AG08395 (cell line): ENCODE results near the gene FGFR3.

Experiments
- DNase-seq: peaks from one replicate; pipeline ENCODE4 v3.0.0; 2012; ENCODE audit warnings: mixed read lengths, low spot score

Gene FGFR3

DNA sequence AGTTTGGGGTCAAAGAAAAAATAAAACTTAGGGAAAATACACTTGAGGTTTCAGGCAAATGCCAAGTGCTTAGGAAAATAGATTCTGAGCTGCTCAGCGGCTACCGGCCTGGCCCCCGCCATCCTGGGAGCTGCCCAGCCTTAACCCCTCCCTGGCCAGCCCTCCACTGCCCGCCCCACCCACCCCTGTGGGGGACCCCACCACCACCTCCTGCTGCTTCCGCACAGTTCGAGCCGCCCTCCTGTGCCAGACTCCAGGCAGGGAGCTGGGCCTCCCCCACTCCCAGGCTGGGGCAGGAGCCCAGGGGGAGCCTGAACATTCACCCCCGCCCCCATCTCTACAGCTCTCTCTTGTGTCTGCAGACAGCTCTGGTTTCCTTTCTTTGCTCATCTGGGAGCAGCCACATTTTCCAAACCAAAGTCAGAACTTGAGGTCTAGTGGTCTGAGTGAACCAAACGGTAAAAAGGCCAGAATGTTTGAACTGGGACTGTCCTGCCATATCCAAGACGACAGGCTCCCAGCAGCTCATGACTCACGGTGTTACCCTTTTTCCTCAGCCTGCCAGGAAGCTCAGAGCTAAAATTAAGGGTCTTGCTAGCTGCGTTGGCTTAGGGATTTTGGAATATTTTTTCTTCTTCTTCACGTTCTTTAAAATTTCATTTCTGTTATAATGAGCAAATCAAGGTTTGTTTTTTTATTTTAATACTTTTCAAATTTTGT, 4.7 kb upstream of the FGFR3 start:
- no peak for DNase-seq

DNA sequence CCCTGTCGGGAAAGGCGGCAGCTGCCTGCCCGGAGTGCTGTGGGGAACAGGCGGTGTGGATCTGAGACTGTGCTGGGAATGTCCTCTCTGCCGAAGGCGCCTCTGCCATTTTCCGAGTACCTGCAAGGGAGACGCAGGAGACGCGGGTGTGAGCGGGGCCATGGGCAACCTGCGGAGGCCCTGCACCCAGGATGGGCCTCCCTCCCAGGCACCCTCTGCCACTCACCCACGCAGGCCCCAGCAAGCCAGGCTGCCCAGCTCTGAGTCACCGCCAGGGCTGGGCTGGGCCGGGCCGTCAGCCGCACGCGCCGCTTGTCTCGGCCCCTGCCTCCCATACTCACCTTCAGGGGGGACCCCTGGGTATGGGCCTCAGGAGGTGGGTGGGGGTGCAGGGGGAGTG, 3.5 kb upstream of the FGFR3 start:
- DNase-seq, result no peak

DNA sequence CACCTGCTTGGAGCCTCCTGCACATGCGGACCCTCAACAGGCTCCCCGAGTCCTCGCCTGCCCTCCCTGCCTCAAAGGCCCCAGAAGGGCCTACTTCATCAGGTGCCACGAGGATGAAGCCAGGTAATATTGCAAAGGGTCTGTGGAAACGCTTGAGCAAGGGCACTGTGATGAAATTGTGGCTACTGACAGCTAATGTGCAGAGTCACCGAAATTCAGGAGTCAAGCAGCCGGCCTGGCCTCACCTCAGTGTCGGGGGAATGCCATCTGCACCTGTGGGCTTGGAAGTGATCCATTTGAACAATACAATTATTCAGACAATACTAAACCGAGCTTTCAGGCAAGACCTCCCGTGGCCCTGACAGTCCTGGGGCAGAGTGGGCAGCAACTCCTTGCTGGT, 3.1 kb upstream of the FGFR3 start:
- no peak for DNase-seq

DNA sequence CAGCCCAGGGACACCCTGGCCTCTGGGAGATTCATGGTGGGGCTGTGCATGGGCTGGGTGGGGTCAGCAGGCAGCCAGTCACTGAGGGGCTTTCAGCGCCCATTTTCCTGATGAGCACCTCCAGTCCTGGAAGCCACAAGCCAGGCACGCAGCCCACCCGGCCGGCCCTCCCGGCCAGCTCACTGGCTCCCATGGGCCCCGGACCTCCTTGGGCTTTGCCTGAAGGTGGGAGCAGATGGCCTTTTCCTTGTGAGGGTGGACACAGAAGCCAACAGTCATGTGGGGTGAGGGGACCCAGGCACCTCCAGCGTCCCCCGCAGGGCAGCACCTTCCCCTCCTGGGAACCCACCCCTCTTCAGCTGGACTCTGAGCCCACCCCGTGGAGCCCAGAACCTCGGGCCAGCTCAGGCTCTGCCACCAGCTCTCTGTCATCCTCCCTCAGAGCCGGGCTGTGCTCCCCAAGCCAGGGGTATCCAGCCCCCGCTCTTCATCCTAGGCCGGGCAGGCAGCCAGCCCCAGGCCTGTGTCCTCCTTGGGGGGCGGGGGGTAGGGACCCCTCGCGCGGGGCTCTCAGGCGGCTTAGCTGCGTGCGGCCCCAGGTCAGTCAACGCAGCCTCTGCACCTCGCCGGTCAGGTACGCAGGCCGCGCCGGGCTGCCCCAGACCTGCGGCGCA, 798 bp upstream of the FGFR3 start:
- no peak for DNase-seq

DNA sequence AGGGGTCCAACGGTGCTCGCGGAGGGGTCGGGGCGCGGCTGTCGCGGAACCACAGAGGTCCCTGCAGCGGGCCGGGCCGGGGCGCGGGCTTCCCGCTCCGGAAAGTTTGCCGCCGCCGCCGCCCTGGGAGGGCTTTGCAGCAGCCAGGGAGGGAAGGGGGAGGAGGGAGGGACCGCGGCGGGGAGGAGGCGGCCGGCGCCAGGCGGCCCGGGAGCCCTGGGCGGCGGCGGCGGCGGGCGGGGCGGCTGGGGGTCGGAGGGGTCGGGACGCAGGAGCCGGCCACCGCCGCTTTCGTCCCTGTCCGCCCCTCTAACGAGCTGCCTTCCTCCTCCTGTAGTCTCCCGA, 375 bp downstream of the FGFR3 start:
- peak; percentile 52 for DNase-seq

DNA sequence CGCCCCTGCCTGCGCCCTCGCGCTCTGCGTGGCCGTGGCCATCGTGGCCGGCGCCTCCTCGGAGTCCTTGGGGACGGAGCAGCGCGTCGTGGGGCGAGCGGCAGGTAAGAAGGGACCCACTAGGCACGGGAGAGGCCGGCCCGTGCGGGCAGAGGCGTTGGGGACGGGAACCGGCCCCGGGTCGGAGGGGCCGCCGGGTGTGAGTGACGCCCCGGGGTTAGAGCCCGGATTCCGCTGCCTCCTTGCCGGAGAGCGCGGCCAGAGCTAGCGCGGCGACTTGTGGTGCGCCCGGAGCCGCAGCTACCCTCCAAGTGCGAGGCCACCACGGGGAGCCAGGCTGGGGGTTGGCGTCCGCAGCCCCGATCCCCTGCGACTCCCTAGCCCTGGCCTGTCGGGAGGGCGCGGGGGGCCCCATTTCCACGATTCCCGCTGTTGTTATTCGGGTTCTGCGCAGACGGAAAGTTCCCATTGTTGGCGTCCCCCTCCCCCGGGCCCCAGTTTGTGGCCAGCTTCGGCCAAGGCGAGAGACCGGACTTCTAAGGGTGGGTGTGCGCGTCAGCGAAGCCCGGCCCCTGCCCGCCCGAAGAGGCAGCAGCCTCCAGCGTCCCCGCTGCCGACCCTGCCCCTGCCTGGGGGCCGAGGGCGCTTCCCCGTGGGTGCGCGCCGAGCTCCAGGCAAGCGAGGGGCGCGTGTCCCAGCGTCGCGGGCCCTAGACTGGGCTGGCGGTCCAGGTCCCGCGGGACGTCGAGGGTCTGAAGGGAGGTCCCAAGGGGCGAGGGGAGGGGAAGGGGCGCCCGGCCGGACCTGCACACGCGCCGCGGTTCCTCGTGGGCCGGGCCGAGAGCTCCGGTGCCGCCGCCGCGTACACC, 1.1 kb downstream of the FGFR3 start:
- no peak for DNase-seq

DNA sequence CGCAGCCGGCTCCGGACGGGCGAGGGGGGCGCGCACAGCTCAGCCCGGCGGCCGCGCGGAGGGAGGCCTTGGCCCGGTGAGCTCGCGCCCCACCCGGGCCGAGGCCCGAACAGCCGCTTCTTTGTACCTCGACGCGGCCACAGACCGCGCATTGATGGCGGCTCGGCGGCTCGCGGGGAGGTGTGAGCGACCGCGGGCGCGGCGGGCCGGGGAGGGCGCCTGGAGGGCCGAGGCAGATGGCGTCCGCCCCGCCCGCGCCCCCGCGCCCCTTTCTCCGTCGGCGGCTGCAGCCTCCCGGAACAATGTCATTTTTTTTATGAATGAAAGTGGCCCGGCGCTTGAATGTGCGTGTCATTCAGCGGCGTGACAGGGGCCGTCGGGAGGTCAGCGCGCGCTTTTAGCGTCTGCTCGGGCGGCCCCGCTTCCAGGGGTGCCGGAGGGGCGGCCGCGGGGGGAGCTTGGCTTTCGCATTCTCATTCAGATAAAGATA, 1.8 kb downstream of the FGFR3 start:
- DNase-seq, result no peak

DNA sequence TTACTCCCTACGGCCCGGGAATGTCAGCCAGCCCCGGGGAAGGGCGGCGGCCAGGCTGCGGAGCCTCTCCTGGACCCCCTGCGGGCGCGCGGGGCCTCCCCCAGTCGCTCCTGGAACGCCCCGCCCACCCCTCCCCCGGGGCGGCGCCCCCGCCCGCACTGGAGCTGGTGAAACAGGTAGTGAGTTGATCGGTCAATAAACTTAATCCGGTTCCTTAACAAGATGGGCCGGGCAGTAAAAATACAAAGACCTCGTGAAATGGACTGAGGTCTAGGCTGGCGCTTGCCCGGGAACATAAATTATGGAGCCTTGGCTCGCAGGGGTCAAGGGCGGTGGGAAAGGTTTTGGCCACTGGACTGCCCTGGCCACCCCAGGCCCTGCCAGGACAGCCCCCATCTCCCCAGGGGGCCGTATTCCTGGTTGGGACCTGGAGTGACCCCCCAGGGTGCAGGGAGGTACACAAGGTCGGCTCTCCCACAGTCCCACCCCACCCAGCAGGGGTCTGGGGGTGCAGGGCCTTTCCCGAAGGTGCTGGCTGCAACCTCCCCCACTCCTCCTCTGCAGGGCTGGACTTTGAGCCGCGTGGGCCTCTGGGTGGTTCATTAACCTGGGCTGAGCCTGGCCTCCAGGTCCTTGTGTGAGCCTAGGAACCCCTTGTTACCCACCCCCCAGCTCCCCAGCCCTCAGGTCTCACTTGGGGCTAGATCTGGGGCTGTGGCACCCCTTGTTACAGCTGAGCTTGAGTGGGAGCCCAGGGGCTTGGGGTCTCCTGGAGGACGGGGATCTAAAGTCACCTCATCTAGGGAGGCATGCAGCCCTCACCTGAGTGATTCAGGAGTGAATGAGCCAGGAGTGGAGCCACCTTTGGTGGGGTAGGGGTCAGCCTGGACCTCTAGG, 2.5 kb downstream of the FGFR3 start:
- no peak for DNase-seq

DNA sequence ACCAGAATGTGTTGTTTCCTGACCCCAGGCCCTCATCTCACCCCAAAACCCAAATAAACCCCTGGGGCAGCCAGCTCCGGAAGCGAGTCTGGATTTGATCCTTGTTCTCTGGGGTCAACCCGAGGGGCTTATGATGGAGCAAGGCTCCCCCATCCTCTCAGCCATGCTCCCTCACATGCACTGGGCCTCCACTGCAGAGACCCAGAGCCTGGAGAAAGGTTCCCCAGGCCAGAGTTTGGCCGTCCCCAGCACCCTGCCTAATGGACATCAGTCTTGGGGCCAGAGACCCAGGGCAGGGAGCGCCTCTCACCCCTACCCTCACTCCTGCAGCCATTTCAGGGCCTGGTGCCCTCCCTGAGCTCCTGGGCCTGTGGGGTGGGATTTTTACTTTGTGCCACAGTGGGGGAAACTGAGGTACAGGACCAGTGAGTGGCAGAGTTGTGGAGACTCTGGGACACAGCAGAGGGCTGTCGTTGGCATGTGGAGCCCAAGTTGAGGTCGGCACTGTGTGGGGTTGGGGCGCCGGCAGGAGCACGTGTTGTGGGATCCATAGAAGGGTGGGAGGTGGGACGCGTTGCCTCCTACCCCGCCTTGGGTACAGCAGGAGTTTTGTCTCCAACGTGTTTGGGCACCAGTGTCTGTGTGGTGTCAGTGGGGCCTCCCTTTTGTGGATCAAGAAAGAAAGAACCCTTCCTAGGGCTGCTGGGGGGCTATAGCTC, 3.6 kb downstream of the FGFR3 start:
- DNase-seq, result no peak

DNA sequence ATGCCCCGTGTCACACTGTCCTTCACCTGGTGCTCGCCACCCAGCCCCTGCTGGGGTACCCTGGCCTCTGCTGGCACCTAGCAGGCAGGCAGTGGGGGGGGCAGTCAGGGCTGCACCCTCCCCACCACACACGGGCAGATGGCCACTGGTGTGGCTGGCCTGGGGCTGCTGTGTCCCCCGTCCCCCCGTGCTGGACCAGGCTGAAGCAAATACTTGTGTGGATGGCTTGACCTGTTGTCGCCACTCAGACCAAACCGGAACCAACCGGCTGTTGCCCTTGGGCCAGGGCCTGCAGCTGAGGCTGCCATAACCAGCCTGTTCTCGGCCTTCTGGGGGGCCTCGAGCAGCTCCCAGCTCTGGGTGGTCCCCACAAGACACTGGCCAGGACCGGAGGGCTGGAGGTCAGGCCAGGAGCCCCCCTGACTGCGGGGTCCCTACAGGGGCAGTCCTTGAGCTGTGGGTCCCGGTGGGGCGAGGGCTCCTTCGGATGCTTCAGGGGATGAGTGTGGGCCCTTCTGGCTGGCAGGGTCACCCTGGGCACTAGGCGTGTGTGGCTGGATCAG, 4.3 kb downstream of the FGFR3 start:
- no peak for DNase-seq

DNA sequence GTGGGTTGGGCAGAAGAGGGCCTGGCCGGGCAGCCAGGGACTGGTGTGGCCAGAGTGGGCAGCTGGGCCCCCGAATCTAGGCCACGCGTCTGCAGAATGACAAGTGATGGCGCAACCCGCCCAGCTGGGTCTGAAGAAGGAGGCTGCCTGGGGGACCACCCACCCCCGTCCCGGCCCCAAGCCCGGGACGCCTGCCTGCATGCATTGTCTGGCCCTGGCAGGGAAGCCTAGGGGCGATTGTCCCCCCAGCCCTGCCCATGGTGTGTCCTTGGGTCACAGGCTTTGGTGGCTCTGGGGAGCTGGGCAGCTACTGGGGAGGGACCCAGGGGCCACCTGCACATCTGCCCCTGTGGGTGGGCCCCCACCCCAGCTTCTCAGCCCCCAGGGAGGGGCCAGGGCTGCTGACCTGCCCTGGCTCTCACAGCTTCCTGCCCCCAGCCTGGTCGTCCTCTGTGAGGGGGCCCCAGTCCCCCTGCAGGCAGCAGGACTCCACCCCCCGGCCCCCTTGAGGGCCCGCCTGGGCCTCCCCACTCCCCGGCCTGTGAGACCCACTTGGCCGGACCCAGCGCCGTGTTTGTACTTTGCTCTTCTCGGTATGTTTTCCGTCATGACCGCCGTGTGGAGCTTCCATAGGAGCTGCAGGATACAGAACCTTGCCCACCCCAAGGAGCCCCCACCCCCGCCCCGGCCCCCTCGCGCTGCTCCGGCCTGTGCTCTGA, 4.9 kb downstream of the FGFR3 start:
- DNase-seq, result no peak

DNA sequence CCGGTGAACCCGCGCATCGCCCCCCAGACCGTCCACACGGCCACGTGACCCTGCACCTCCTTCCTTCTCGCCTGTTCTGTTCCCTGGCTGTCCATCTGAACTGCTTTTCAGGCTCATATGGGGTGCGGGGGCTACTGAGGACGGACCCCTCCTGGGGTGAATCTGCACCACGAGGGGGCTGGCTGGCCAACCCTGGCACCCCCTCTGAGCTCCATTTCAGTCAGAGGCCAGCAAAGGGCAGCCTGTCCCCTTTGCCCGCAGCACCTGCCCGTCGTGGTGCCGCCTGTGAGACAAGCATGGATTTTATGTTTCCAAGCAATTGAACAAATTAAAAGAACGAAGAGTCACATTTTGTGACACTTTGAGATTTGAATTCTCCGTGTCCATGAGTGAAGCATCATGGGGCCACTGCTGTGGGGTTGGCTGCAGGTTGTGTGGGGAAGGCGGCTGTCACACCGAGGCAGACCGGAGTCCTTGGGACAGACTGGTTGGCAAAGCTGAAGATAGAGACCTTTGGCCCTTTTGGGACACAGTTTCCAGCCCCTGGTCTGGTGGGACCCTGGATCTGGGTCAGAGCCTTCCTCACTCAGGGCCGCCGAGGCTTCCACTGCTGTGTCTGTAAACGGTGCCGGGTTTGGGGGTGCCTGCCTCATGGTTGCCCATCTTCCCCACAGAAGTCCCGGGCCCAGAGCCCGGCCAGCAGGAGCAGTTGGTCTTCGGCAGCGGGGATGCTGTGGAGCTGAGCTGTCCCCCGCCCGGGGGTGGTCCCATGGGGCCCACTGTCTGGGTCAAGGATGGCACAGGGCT, 5.7 kb downstream of the FGFR3 start:
- no peak for DNase-seq

DNA sequence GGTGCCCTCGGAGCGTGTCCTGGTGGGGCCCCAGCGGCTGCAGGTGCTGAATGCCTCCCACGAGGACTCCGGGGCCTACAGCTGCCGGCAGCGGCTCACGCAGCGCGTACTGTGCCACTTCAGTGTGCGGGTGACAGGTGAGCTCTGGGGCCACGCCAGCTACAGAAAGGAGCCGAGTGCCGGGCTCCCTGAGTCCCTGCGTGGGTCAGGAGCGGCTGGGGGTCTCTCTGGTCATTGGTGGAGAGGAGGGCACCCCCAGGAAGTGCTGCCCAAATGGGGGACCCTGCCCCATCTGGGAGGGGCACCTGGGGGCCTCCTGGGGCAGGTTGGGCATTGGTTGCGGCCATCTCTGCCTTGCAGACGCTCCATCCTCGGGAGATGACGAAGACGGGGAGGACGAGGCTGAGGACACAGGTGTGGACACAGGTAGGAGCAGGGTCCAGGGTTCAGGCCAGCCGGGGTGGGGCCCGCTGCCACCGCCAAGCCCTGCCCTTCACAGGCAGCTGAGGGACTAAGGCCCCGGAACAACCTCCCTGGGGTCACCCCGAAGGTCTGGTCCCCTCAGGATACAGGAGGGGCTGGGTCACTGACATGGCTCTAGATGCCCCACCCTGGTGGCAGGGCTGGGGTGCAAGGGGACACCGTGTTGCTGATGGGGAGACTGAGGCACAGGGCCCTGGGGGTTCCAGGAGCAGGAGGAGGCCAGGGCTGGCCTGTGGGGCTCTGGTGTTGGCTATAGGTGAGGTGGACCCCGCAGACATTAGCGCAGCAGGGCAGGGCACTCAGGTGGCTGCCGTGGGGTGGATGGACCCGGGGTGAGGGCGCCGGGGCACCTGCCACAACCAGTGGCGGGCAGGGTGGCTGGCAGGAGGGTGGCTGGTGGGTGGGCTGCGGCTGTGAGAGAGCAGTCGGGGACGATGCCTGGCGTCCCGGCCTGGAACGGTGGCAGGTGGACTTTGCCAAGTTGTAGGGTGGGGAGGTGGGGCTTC, 6.6 kb downstream of the FGFR3 start:
- no peak for DNase-seq

DNA sequence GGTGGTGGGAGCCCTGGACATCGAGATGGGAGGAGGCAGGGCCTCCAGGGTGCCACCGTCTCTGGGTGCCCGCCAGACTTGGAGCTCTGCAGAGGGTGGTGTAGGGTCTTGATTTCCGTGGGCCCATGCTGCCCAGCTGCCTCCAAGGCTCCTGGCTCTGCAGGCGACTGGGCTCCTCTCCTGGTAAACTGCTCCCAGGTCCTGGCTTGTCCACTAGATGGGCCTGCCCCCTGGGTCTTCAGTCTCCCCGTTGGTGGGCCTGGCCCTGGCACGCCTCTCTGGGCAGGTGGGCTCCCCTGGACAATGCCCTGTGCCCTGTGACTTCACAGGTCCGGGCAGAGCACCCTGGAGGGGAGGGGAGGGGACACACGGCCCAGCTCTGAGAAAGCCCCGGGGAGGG, 7.7 kb downstream of the FGFR3 start:
- no peak for DNase-seq

DNA sequence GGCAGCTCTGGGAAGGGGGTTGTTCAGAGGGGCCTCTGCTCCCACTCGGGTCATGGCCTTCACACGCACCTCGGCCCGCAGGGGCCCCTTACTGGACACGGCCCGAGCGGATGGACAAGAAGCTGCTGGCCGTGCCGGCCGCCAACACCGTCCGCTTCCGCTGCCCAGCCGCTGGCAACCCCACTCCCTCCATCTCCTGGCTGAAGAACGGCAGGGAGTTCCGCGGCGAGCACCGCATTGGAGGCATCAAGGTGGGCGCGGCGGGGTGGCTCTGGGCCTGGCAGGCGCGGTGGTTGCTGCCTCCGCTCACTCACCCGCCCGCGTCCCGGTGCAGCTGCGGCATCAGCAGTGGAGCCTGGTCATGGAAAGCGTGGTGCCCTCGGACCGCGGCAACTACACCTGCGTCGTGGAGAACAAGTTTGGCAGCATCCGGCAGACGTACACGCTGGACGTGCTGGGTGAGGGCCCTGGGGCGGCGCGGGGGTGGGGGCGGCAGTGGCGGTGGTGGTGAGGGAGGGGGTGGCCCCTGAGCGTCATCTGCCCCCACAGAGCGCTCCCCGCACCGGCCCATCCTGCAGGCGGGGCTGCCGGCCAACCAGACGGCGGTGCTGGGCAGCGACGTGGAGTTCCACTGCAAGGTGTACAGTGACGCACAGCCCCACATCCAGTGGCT, 8.3 kb downstream of the FGFR3 start:
- DNase-seq, result no peak

DNA sequence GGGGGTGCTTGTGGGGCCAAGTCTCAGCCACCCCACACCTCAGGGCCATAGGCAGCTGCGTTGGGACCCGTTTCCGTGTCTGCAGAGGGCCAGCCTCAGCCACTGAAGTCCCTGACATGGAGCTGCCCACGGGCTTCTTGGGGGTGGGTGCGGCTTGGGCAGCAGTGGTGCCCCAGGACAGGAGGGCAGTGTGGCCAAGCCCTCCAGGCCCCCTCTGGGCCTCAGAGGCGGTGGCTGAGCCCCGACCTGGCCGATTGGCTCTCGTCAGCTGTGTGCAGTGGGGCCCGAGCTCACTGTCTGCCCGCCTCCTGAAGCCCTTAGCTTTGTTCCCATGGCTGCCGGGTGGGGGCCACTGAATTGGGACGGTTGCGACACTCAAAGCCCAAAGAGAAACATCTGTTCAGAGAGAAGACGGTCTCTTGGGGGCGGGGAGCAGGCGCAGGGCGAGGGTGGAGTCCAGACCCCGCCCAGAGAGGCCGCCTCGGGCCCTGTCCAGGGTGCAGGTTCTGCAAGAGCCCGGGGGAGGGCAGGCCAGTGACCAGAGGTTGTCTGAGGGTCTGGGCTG, 9.1 kb downstream of the FGFR3 start:
- peak; percentile 77 for DNase-seq
